Neural cell (in vitro differentiated cells): ENCODE data around the gene FRA10AC1. TPM values are rescaled to one million over a fixed set of nuclear protein-coding genes. Genes with fewer than 3 reads are reported as not detected.

Source experiments
- H2AFZ ChIP-seq: fragments of 200-600, 300-800 bp; sonication (generic), shearing (Covaris generic); 2 replicates; pipeline ENCODE4 v1.6.0; 2014; ENCODE audit warnings: low read depth, mild to moderate bottlenecking, antibody characterized with exemption, low read length, moderate library complexity
- H3F3A ChIP-seq: fragments of 200-600 bp; shearing (Covaris generic); 2 replicates; pipeline ENCODE4 v1.6.1; 2016; ENCODE audit warnings: mild to moderate bottlenecking, moderate library complexity, mixed read lengths, antibody characterized with exemption, low read length; ENCODE audit not compliant: insufficient read depth, poor library complexity, severe bottlenecking
- H3K27ac ChIP-seq: fragments of 200-600, 300-800 bp; sonication (generic), shearing (Covaris generic); 2 replicates; pipeline ENCODE4 v1.5.1; 2014; ENCODE audit warnings: mild to moderate bottlenecking, low read length, moderate library complexity
- H3K27me3 ChIP-seq: fragments of 300-800, 200-600 bp; sonication (generic), shearing (Covaris generic); 2 replicates; pipeline ENCODE4 v1.6.0; 2014; ENCODE audit warnings: mild to moderate bottlenecking, low read depth, low read length, moderate library complexity; ENCODE audit not compliant: insufficient read depth
- H3K36me3 ChIP-seq: fragments of 300-800, 200-600 bp; sonication (generic), shearing (Covaris generic); 2 replicates; pipeline ENCODE4 v1.5.1; 2014; ENCODE audit warnings: mild to moderate bottlenecking, antibody characterized with exemption, low read length, moderate library complexity; ENCODE audit not compliant: insufficient read depth
- H3K4me2 ChIP-seq: fragments of 300-800, 200-600 bp; sonication (generic), shearing (Covaris generic); 2 replicates; pipeline ENCODE4 v1.6.0; 2014; ENCODE audit warnings: mild to moderate bottlenecking, low read length
- H3K4me3 ChIP-seq: fragments of 300-800, 200-600 bp; sonication (generic), shearing (Covaris generic); 2 replicates; pipeline ENCODE4 v1.5.1; 2014; ENCODE audit warnings: mild to moderate bottlenecking, low read length, moderate library complexity
- H3K79me2 ChIP-seq: fragments of 200-600 bp; shearing (Covaris generic); replicated peaks from 2 replicates; pipeline ENCODE4 v1.6.0; 2014; ENCODE audit warnings: mild to moderate bottlenecking, low read length, moderate library complexity; ENCODE audit not compliant: insufficient read depth
- H3K9ac ChIP-seq: fragments of 300-800, 200-600 bp; sonication (generic), shearing (Covaris generic); 2 replicates; pipeline ENCODE4 v1.6.1; 2016; ENCODE audit warnings: mild to moderate bottlenecking, low read length, mixed read lengths
- H3K9me2 ChIP-seq: fragments of 200-600 bp; shearing (Covaris generic); 2 replicates; pipeline ENCODE4 v1.6.1; 2016; ENCODE audit warnings: mild to moderate bottlenecking, low read length, mixed read lengths; ENCODE audit not compliant: insufficient read depth
- H3K9me3 ChIP-seq: fragments of 200-600, 300-800 bp; sonication (generic), shearing (Covaris generic); 2 replicates; pipeline ENCODE4 v1.6.1; 2016; ENCODE audit warnings: mild to moderate bottlenecking, mixed run types, low read length, moderate library complexity, mixed read lengths
- H4K20me1 ChIP-seq: fragments of 200-600 bp; shearing (Covaris generic); 2 replicates; pipeline ENCODE4 v1.6.1; 2016; ENCODE audit warnings: mild to moderate bottlenecking, mixed run types; ENCODE audit not compliant: insufficient read depth
- EP300 ChIP-seq: fragments of 450-650 bp; conservative IDR thresholded peaks from 2 replicates; pipeline ENCODE4 v1.6.1; 2014; ENCODE audit warnings: antibody characterized with exemption, mild to moderate bottlenecking, moderate library complexity; ENCODE audit not compliant: poor library complexity, severe bottlenecking
- EZH2 ChIP-seq: fragments of 200-600, 300-800 bp; shearing (Covaris generic), sonication (generic); IDR thresholded peaks from 2 replicates; pipeline ENCODE4 v1.6.1; 2014; ENCODE audit warnings: antibody characterized with exemption, low read length, borderline replicate concordance, mild to moderate bottlenecking; ENCODE audit not compliant: insufficient read depth, poor library complexity, severe bottlenecking
- MXI1 ChIP-seq: fragments of 450-650 bp; conservative IDR thresholded peaks from 2 replicates; pipeline ENCODE4 v1.6.1; 2014; ENCODE audit warnings: antibody characterized with exemption, mild to moderate bottlenecking; ENCODE audit not compliant: poor library complexity, severe bottlenecking
- POLR2AphosphoS5 ChIP-seq: IDR thresholded peaks from 2 replicates; pipeline ENCODE4 v1.6.1; 2012
- RAD21 ChIP-seq: fragments of 450-650 bp; conservative IDR thresholded peaks from 2 replicates; pipeline ENCODE4 v1.6.1; 2014; ENCODE audit warnings: antibody characterized with exemption, mild to moderate bottlenecking, moderate library complexity
- REST ChIP-seq: IDR thresholded peaks from 2 replicates; pipeline ENCODE4 v1.6.1; 2012; ENCODE audit warnings: borderline replicate concordance
- SMC3 ChIP-seq: fragments of 450-650 bp; conservative IDR thresholded peaks from 2 replicates; pipeline ENCODE4 v1.6.1; 2014; ENCODE audit warnings: antibody characterized with exemption, mild to moderate bottlenecking, moderate library complexity; ENCODE audit not compliant: poor library complexity
- TAF1 ChIP-seq: IDR thresholded peaks from 2 replicates; pipeline ENCODE4 v1.6.1; 2012; ENCODE audit warnings: low read depth
- polyA plus RNA-seq: library from polyadenylated mRNA; depleted of rRNA; stranded (reverse); fragments of >200 nt; gene quantifications from 2 replicates; pipeline ENCODE4 v1.2.3, GENCODE V29; 2014
- TF ChIP-seq, protein P1 (sequence below): fragments of 450-650 bp; IDR thresholded peaks from 2 replicates; pipeline ENCODE4 v1.5.1; 2014; ENCODE audit warnings: antibody characterized with exemption, mild to moderate bottlenecking, moderate library complexity; ENCODE audit not compliant: poor library complexity, severe bottlenecking

The FRA10AC1 gene
- polyA plus RNA-seq, 1 donor from 2014 or later = 22.8 TPM

GRCh38 chr10:93671042-93671441, 31.4 kb downstream of the FRA10AC1 start:
- Histone ChIP-seq H3F3A (no peaks in the 10 kb centered on the region), H3K4me3 (no peak overlapping the region), H3K9ac (no peak overlapping the region), H3K9me3 (no peaks in the 10 kb centered on the region), H3K4me2 (no peak overlapping the region), H3K27me3 (no peaks in the 10 kb centered on the region), H3K36me3 (peaks cover 7% of the 10 kb centered on the region), H3K79me2 (no peaks in the 10 kb centered on the region), H3K9me2 (no peaks in the 10 kb centered on the region), H3K27ac (no peak overlapping the region), H2AFZ (no peak overlapping the region), H4K20me1 (no peaks in the 10 kb centered on the region)
- no peak for TF ChIP-seq EZH2

- Histone ChIP-seq H3K9ac (no peak overlapping the region), H3K4me3 (no peak overlapping the region), H3K79me2 (no peaks in the 10 kb centered on the region), H3K27ac (no peak overlapping the region), H3K27me3 (no peaks in the 10 kb centered on the region), H3K9me3 (no peaks in the 10 kb centered on the region), H3K9me2 (no peaks in the 10 kb centered on the region), H4K20me1 (no peaks in the 10 kb centered on the region), H3K4me2 (no peak overlapping the region), H3F3A (no peaks in the 10 kb centered on the region), H2AFZ (no peak overlapping the region), H3K36me3 (peaks cover 7% of the 10 kb centered on the region)
- TF ChIP-seq REST (no peak), MXI1 (no peak), SMC3 (no peak), EP300 (no peak), TAF1 (no peak), RAD21 (no peak), POLR2AphosphoS5 (no peak), EZH2 (no peak)
- TF ChIP-seq, protein P1, sequence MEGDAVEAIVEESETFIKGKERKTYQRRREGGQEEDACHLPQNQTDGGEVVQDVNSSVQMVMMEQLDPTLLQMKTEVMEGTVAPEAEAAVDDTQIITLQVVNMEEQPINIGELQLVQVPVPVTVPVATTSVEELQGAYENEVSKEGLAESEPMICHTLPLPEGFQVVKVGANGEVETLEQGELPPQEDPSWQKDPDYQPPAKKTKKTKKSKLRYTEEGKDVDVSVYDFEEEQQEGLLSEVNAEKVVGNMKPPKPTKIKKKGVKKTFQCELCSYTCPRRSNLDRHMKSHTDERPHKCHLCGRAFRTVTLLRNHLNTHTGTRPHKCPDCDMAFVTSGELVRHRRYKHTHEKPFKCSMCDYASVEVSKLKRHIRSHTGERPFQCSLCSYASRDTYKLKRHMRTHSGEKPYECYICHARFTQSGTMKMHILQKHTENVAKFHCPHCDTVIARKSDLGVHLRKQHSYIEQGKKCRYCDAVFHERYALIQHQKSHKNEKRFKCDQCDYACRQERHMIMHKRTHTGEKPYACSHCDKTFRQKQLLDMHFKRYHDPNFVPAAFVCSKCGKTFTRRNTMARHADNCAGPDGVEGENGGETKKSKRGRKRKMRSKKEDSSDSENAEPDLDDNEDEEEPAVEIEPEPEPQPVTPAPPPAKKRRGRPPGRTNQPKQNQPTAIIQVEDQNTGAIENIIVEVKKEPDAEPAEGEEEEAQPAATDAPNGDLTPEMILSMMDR = no peak
Measured at GRCh38 chr10:93670372-93670771, 32.0 kb downstream of the FRA10AC1 start.

- no peaks in the 10 kb centered on the region for H4K20me1 ChIP-seq
Measured at GRCh38 chr10:93667795-93668194, 34.6 kb downstream of the FRA10AC1 start.

More at GRCh38 chr10:93667795-93668194, 34.6 kb downstream of the FRA10AC1 start:
- H3K9me2 ChIP-seq = no peaks in the 10 kb centered on the region
- no peak overlapping the region for H3K27ac ChIP-seq
- no peak overlapping the region for H2AFZ ChIP-seq
- H3F3A ChIP-seq = no peaks in the 10 kb centered on the region
- H3K79me2 ChIP-seq = no peaks in the 10 kb centered on the region
- H3K9me3 ChIP-seq = no peaks in the 10 kb centered on the region
- no peak overlapping the region for H3K9ac ChIP-seq
- TF ChIP-seq EP300 (no peak), TAF1 (no peak), POLR2AphosphoS5 (no peak), SMC3 (no peak), EZH2 (no peak), MXI1 (no peak), RAD21 (no peak), REST (no peak)
- TF ChIP-seq, protein P1 = no peak
- H3K4me2 ChIP-seq = no peak overlapping the region
- H3K36me3 ChIP-seq = peaks cover 7% of the 10 kb centered on the region
- H3K4me3 ChIP-seq = no peak overlapping the region
- no peaks in the 10 kb centered on the region for H3K27me3 ChIP-seq
